KOPT-K1 (cell line): ENCODE measurements around the gene IDH3A.

Source experiments
- H3K27ac ChIP-seq: fragments of 200-600 bp; sonication (generic); 2 replicates; pipeline ENCODE4 v1.5.1; 2016; ENCODE audit warnings: antibody characterized with exemption, mild to moderate bottlenecking, low read depth, low read length; ENCODE audit not compliant: poor library complexity, severe bottlenecking
- H3K36me3 ChIP-seq: fragments of 200-600 bp; sonication (generic); 2 replicates; pipeline ENCODE4 v1.5.1; 2017; ENCODE audit warnings: antibody characterized with exemption, mild to moderate bottlenecking, low read length, moderate library complexity; ENCODE audit not compliant: insufficient read depth
- H3K9me3 ChIP-seq: fragments of 200-600 bp; sonication (generic); 2 replicates; pipeline ENCODE4 v1.5.1; 2017; ENCODE audit warnings: antibody characterized with exemption, low read length, mild to moderate bottlenecking; ENCODE audit not compliant: insufficient read depth, poor library complexity, severe bottlenecking

The IDH3A gene

DNA sequence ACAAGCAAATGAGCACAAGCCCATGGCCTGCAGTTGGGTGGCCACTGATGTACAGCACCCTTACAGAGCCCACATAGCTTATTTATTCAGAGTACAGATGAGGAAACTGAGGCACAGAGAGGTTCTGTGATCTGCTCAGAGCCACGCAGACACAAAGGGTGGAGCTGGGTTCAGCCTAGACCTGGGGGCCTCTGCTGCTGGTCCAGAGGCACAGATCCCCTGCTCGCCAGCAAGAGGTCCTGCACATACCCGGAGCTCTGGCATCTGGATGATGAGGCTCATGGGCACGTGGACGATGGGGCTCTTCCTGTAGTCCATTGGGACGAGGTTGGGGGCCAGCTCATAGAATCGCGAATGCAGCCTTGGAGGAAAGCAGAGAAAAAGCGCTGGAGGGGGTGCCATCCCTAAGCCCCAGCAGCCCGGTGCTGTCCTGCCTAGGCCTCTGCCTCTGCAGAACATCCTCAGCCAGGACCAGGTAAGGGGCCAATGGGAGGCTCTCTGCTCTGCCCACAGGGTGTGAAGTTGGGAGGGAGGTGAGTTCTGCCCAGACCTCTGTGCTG is 38.2 kb upstream of the IDH3A start:
- Histone ChIP-seq H3K27ac (no peak overlapping the region), H3K36me3 (no peaks in the 10 kb centered on the region), H3K9me3 (no peaks in the 10 kb centered on the region)

DNA sequence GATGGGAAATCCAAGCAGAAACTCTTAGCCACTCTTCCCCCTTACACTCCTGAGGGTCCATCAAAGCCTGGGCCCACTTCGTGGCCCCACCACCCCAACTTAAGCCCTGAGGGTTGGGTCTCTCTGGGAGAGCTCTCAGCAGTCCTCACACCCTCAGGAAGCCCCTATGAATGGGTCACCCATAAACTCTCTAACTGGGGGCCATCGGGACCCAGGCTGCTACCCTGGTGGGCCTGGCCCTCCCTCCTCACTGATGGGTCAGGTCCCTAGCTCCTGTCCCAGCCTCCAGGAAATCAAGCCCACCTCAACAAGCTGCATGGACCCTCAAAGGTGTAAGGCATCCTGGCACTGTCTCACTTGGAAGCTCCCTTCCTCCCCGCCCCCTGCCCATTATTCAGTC is 37.4 kb upstream of the IDH3A start:
- Histone ChIP-seq H3K36me3 (no peaks in the 10 kb centered on the region), H3K9me3 (no peaks in the 10 kb centered on the region), H3K27ac (no peak overlapping the region)

DNA sequence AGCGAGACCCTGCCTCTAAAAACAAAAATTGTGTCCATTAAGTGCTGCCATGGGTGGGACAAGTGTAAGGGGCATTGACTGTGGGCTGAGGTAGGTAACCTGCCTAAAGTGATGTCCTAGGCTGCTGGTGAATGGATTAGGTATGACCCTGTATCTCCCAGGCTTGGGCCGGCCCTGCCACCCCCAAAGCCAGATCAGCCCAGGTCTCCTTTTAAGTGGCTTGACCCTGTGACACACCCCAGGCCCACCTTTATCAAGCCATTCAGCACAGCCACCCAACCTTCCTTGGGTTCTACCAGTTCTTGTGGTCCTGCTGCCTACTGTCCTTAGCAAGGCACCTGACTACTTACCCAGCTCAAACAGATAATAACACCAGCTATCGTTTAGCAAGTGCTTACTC is 36.6 kb upstream of the IDH3A start:
- Histone ChIP-seq H3K9me3 (no peaks in the 10 kb centered on the region), H3K36me3 (no peaks in the 10 kb centered on the region), H3K27ac (no peak overlapping the region)

DNA sequence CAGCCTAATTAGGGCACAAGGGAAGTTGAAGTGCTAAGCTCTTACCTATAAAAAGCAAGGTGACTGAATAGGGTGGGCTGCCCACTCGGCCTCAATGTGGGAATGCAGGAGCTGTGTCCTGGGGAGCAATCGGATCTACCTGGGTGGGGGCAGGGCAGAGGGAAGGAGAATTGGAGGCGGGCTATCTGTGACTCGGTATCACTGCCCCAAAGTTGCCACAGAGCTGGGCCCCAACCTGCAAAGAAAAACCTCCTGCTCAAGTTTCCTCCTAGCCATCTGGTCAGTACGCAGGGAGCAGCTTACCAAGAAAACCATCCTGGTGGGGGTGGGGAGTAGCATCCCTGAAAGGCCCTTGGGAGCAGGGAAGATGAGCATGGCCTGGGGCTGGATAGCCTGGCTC is 28.6 kb upstream of the IDH3A start:
- no peaks in the 10 kb centered on the region for H3K36me3 ChIP-seq
- no peak overlapping the region for H3K27ac ChIP-seq
- no peaks in the 10 kb centered on the region for H3K9me3 ChIP-seq

DNA sequence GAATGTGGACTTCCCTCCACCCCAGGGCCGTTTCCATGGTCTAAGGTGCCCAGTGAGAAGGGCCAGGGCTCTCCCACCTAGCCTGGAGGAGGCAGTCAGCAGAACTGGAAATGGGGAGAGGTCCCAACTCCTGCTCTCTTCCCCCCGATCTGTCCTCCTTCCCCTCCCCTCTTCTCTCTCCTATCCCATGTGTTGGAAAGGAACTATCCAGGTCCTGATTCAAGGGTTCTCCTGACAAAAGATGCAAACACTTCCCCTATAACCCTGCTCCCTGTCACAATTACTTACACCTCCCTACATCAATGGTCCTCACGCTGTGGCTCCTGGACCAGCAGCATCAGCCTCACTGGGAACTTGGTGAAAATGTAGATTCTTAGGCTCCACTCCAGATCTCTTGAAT is 23.9 kb upstream of the IDH3A start:
- H3K27ac ChIP-seq = no peak overlapping the region
- no peaks in the 10 kb centered on the region for H3K9me3 ChIP-seq
- H3K36me3 ChIP-seq = no peaks in the 10 kb centered on the region

DNA sequence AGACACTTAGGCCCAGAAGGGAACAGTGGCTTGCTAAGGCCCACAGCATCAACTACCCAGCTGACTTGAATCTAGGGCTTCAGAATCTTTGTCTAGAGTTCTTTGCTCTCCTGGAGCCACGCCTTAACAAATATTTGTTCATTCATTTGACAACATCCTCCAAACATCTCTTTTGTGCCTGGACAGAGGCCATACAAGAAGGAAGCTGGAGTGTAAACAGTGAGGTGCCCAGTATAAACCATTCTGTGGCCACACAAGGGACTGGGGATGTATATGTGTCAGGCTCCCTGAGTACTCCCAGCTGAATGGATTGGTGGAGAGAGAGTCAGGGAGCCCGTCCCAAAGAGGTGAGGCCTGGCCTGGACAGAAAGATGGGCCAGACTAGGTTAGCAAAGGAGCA is 21.3 kb upstream of the IDH3A start:
- no peaks in the 10 kb centered on the region for H3K36me3 ChIP-seq
- H3K27ac ChIP-seq = no peak overlapping the region

DNA sequence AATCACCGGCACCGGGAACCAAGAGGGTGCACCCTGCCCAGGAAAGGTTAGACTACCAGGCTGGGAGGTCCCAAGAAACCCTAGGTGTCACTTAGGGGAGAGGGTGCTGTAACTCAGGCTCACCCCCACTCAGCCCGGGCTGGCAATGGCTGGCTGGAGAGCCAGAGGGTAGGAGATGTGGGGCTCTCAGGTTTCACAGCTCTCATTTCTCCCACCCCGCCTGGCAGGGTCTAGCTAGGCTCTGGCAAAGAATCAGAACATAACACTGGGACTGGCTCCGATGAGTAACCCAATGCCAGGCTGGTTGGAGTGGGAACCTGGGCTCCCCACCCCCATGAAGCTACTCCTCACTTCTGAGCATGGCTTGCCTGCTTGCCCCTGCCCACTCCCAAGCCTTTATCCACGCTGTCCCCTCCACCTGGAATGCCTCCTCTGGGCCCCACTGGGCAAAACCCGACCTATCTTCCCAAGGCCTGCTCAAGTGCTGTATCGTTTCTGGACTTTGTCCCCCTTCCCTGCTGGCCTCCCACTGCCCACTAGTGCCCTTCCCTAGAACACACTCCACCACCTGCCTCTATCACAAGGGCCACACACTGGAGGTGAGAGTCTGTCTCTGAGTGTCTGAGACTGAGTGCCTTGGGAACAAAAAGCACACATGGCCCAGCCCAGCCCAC is 19.9 kb upstream of the IDH3A start:
- Histone ChIP-seq H3K36me3 (no peaks in the 10 kb centered on the region), H3K27ac (no peak overlapping the region), H3K9me3 (no peaks in the 10 kb centered on the region)

More for the DNA sequence above, 21.3 kb upstream of the IDH3A start:
- H3K9me3 ChIP-seq = no peaks in the 10 kb centered on the region

DNA sequence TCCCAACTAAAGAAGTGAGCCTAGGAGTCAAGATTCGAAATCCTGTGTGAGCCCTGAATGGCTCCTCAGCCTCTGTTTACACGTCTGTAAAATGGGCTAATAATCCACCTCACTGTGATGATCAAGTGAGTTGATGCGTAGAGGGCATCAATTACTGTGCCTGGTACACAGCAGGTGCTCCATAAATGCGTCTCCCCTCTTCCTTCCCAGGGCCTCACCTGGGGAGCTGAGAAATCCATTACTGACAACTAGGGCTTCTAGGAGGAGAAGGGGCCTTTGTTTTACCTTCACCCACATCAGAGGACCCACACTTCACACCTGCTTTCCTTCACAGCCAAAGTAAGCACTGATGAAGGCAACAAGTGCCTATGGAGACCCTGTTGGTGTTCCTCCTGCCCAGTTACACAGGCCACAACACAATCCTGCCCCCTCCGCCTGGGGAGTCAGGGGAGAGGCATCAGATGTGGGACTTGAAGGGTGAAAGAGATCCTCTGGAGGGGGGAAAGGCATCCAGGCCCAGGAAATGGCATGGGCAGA is 19.3 kb upstream of the IDH3A start:
- no peaks in the 10 kb centered on the region for H3K36me3 ChIP-seq
- H3K9me3 ChIP-seq = no peaks in the 10 kb centered on the region
- no peak overlapping the region for H3K27ac ChIP-seq

DNA sequence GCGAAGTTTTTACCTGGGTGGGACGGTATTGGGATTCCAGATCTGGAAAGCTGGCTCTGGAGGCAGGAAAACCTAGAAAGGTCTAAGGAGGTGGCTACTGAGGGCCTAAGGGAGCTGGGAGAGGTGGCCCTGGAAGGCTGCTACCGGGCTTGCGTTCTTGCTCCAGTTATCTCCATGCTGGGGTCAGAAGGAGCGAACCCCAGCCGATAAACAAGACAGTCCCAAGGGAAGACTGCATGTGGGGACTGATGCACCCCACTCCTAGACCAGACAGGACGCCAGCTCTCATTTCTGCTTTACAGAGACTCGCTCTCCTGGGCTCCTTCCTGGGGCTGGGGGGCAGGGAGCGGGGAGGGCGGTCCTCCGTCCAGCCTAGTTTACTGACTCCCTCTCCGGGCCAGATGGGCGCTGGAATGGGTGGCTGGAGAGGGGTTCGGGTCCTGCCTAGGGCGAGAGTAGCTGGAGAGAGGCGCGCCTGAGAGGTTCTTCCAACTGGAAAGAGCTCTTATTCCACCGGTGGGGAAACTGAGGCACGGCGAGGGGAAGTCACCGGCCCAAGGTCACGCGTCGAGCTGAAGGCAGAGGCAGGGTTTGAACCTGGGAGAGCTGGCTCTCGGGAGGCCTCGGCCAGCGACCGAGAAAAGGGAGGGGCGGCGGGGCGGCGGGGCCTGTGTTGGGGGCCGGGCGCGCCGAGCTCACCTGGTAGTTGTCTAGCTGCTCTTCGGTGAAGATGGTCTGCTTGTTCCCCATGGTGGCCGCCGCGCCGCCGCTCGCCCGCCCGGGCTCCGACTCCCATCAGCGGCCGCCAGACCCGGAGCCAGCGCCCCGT is 18.5 kb upstream of the IDH3A start:
- H3K36me3 ChIP-seq = no peaks in the 10 kb centered on the region
- H3K27ac ChIP-seq = no peak overlapping the region
- no peaks in the 10 kb centered on the region for H3K9me3 ChIP-seq

DNA sequence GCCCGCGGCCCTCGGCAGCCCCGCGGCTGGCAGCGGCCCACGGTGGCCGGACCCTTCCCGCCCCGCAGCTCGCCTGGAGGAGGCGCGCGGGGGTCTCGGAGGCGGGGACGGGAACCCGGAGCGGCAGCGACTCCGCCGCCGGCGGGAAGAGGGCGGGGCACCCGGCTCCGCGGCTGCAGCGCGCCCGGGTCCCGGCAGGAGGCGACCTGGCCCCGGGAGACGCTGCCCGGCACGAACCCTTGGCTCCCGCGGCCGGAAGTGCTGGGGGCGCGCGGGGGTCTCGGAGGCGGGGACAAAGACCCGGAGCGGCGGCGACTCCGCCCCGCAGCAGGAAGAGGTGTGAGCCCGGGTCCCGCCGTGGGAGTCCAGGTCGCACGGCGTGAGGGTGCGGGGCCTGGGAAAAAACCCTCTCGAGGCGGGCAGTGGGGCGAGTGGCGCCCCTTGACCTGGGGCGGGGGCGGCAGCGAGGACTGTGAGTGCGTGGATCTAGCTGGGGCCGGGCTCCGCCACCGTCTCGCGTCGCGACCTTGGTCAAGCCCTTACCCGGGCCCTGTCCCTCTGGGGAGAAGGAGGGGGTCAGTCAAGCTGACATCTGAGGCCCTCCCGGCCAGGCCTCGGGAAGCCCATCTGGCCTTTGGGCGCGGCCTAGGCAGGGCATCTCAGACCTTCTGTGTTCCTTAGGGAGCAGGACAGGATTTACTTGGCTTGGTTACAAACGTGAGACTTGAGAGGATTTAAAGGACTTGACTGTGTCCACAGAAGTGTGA is 17.7 kb upstream of the IDH3A start, which contains the start of gene CIB2:
CIB2 (minus strand) TSS at position 151 of the 767 bp plus-strand sequence. CDS start 230 bp downstream, outside the sequence.
- Histone ChIP-seq H3K9me3 (no peaks in the 10 kb centered on the region), H3K27ac (peak within 1 kb of the TSS; percentile 64), H3K36me3 (no peaks in the 10 kb centered on the region)

DNA sequence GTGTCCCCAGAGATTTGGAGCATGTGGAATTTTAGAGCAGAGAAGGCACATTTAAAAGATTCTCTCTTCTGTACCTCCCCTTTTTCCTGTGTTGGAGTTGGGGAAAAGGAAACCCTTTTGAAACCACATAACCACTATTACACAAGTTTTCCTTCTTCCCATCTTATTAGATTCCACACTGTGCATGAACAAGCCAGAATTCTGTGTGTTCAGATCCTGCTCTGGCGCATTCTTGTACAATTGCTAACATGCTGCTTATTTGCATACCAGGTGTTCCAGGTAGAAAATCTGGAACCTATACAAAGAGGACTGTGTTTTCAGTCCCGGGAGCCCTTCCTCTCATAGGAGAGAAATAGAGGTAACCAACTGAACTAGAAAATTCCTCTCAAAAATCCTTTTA is 15.4 kb upstream of the IDH3A start:
- Histone ChIP-seq H3K27ac (no peak overlapping the region), H3K36me3 (no peaks in the 10 kb centered on the region), H3K9me3 (no peaks in the 10 kb centered on the region)

DNA sequence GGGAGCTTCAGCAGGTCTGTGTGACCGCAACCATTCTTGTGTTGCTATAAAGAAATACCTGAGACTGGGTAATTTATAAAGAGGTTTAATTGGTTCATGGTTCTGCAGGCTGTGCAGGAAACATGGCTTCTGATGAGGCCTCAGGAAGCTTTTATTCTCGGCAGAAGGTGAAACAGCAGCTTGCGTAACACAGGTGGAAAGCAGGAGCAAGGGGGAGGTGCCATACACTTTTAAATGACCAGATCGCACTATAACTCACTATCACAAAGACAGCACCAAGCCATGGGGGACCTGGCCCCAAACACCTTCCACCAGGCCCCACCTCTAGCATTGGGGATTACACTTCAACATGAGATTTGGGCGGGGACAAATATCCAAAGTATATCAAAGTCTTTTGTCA is 9.6 kb upstream of the IDH3A start:
- H3K36me3 ChIP-seq = no peaks in the 10 kb centered on the region
- H3K27ac ChIP-seq = no peak overlapping the region
- H3K9me3 ChIP-seq = no peaks in the 10 kb centered on the region

DNA sequence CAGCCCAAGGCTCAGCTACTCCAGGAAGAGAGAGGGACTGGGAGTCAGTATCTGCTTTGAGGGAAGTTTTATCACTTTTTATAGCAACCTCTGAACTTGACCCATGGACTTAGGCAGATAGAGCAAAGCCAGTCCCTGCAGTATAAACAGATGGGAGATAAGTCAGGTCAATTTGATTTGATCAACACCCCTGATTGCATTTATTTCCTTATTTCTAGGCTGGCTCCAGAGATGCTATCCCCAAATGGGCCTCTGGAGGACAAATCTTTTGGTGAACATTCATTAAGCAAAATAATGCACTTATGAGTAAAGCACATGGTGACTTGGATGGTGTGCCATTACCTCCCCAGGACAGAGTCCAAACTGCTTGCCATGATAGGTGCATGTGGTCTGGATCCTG is 8.9 kb upstream of the IDH3A start:
- Histone ChIP-seq H3K27ac (no peak overlapping the region), H3K9me3 (no peaks in the 10 kb centered on the region)

DNA sequence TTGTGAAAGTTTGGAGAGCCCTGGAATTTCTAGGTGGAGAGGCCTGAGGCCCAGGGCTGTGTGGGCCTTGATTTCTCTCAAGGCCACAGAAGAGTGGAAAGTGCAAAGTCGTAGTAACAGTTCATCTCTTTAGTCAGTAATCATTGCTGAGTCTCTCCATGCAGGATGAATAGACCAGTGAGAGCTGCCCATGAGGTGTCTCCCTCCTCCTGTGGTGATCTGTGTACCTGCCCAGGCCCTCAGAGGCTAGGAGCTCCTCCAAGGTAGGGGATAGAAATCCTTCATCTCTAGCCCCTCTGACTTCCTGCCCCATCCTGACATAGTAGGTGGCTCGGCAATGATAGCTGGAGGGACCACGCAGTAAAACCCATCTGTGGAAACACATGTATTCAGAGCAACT is 6.8 kb upstream of the IDH3A start:
- no peaks in the 10 kb centered on the region for H3K9me3 ChIP-seq
- no peak overlapping the region for H3K27ac ChIP-seq
- no peaks in the 10 kb centered on the region for H3K36me3 ChIP-seq

More for the DNA sequence above, 8.9 kb upstream of the IDH3A start:
- no peaks in the 10 kb centered on the region for H3K36me3 ChIP-seq
